ENCODE measurements around the gene OR52E5. TPM values are rescaled to one million over a fixed set of nuclear protein-coding genes. Genes with fewer than 3 reads are reported as not detected.

The OR52E5 gene
- not detected in 2 replicates for total RNA-seq (2021)
- not detected for Bru-seq, nascent RNA
- BruChase-seq, experiment 1, labeled RNA remaining after a 2-hour chase: not detected
- BruChase-seq, experiment 2, labeled RNA remaining after a 6-hour chase: not detected
- long read RNA-seq: 0 reads

DNA sequence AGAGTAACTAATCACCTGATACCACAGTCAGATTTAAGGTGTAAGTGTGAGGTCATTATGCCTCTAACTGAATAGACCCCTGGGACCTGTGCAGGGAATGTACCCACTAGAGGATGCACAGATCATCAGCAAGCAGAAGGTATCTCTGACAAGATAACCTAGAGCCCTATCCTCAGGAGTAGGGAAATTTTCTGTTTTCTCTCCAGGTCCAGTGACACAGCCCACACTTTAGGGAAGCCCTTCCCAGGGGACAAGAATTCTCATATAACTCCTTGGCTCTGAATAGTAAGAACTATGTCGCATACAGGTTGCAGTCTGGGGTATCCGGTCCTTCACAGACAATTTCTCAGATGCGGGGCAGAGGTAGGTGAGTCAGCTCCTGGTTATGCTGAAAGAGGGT, at the start of gene OR52E5:
TSS of gene OR52E5 (plus strand) at position 301 of the 400 bp plus-strand sequence. CDS start 7,569 bp downstream, outside the sequence.
- no peak for DNase-seq (ENCODE audit: low spot score)
- Histone ChIP-seq H3K36me3 (ENCODE audit: insufficient read depth, low read length, poor library complexity, severe bottlenecking) (no peaks in the 10 kb centered on the region), H3K4me3 (ENCODE audit: low read depth, low read length, poor library complexity, severe bottlenecking) (no peak within 1 kb of the TSS), H3K27me3 (replicated peaks; ENCODE audit: insufficient read depth, low read depth, low read length, poor library complexity) (no peaks in the 10 kb centered on the region), H3K4me1 (ENCODE audit: insufficient read depth, low read length, poor library complexity, severe bottlenecking) (no peaks in the 10 kb centered on the region), H3K9me3 (ENCODE audit: low read depth, low read length, poor library complexity, severe bottlenecking) (no peaks in the 10 kb centered on the region), H3K27ac (ENCODE audit: low read depth, low read length, poor library complexity, severe bottlenecking) (no peak within 1 kb of the TSS)
- no peak for TF ChIP-seq EZH2 (IDR thresholded peaks at IDR 0.05; ENCODE audit: borderline replicate concordance, low read depth, low read length, poor library complexity, severe bottlenecking)
- TF ChIP-seq, protein P1, sequence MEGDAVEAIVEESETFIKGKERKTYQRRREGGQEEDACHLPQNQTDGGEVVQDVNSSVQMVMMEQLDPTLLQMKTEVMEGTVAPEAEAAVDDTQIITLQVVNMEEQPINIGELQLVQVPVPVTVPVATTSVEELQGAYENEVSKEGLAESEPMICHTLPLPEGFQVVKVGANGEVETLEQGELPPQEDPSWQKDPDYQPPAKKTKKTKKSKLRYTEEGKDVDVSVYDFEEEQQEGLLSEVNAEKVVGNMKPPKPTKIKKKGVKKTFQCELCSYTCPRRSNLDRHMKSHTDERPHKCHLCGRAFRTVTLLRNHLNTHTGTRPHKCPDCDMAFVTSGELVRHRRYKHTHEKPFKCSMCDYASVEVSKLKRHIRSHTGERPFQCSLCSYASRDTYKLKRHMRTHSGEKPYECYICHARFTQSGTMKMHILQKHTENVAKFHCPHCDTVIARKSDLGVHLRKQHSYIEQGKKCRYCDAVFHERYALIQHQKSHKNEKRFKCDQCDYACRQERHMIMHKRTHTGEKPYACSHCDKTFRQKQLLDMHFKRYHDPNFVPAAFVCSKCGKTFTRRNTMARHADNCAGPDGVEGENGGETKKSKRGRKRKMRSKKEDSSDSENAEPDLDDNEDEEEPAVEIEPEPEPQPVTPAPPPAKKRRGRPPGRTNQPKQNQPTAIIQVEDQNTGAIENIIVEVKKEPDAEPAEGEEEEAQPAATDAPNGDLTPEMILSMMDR (conservative IDR thresholded peaks at IDR 0.05; ENCODE audit: low read depth, low read length): no peak
- POLR2A ChIA-PET (ENCODE audit: low non-redundant PET): no interaction called here
- CTCF ChIA-PET: no interaction called here
- intact Hi-C loops (cut with micrococcal nuclease; ENCODE audit: unreplicated experiment): loop anchor here (10.0 kb wide), 1 partner anchor 288 kb away; no protein-coding TSS in a partner anchor
- no TSS peak for BruUV-seq (replicated peaks)

DNA sequence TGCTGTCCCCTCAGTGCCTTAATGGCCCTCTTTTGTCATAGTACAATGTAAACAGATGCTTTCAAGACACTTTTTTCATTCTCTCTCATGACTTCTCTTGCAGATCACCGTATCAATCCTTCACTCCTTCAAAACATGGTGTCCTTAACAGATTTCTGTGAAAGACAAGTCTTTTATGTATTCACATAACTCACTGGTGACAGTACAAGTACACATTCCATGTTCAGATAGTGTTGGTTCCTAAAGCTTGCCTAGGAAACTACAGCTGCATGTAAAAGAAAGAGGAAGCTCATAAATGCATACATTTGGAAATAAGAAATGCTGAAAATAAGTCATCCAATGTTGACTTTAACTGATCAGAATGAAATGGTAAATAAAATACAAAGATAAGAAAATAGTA, 46.3 kb upstream of the OR52E5 start:
- POLR2A ChIA-PET (ENCODE audit: low non-redundant PET): no interaction called here
- intact Hi-C loops (cut with micrococcal nuclease; ENCODE audit: unreplicated experiment): no loop called here
- Histone ChIP-seq H3K9me3 (ENCODE audit: low read depth, low read length, poor library complexity, severe bottlenecking) (no peaks in the 10 kb centered on the region), H3K4me1 (ENCODE audit: insufficient read depth, low read length, poor library complexity, severe bottlenecking) (no peaks in the 10 kb centered on the region), H3K4me3 (ENCODE audit: low read depth, low read length, poor library complexity, severe bottlenecking) (no peak overlapping the region), H3K27ac (ENCODE audit: low read depth, low read length, poor library complexity, severe bottlenecking) (no peak overlapping the region), H3K27me3 (replicated peaks; ENCODE audit: insufficient read depth, low read depth, low read length, poor library complexity) (no peaks in the 10 kb centered on the region), H3K36me3 (ENCODE audit: insufficient read depth, low read length, poor library complexity, severe bottlenecking) (no peaks in the 10 kb centered on the region)
- DNase-seq (ENCODE audit: low spot score): no peak
- no TSS peak for BruUV-seq (replicated peaks)
- CTCF ChIA-PET: no interaction called here
- TF ChIP-seq, protein P1 (conservative IDR thresholded peaks at IDR 0.05; ENCODE audit: low read depth, low read length): no peak
- no peak for TF ChIP-seq EZH2 (IDR thresholded peaks at IDR 0.05; ENCODE audit: borderline replicate concordance, low read depth, low read length, poor library complexity, severe bottlenecking)

DNA sequence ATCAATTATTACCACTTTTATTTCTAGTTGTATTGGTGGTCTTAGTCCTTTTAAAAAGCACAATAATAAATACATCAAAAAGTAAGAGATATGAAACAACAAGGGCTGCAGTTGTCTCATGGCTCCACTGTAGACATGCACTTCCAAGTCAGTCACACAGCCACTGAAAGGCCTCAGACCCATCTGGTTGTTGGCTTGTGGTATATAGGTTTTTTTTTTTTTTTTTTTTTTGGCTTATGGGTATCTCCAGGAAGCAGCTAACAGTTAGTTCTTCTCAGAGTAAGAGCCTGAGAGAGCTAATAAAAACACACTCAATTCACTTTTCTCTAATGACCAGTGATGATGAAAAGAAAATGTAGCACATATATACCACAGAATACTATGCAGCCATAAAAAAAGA, 45.3 kb upstream of the OR52E5 start:
- CTCF ChIA-PET: no interaction called here
- Histone ChIP-seq H3K27ac (ENCODE audit: low read depth, low read length, poor library complexity, severe bottlenecking) (no peak overlapping the region), H3K4me3 (ENCODE audit: low read depth, low read length, poor library complexity, severe bottlenecking) (no peak overlapping the region), H3K27me3 (replicated peaks; ENCODE audit: insufficient read depth, low read depth, low read length, poor library complexity) (no peaks in the 10 kb centered on the region), H3K9me3 (ENCODE audit: low read depth, low read length, poor library complexity, severe bottlenecking) (no peaks in the 10 kb centered on the region), H3K4me1 (ENCODE audit: insufficient read depth, low read length, poor library complexity, severe bottlenecking) (no peaks in the 10 kb centered on the region), H3K36me3 (ENCODE audit: insufficient read depth, low read length, poor library complexity, severe bottlenecking) (no peaks in the 10 kb centered on the region)
- no TSS peak for BruUV-seq (replicated peaks)
- intact Hi-C loops (cut with micrococcal nuclease; ENCODE audit: unreplicated experiment): no loop called here
- POLR2A ChIA-PET (ENCODE audit: low non-redundant PET): no interaction called here
- TF ChIP-seq, protein P1 (conservative IDR thresholded peaks at IDR 0.05; ENCODE audit: low read depth, low read length): no peak
- no peak for TF ChIP-seq EZH2 (IDR thresholded peaks at IDR 0.05; ENCODE audit: borderline replicate concordance, low read depth, low read length, poor library complexity, severe bottlenecking)
- no peak for DNase-seq (ENCODE audit: low spot score)

All from A673 (cell line).